GM21526 (cell line): ENCODE data around the gene PCDHA3.
"Not testable (repeated sequence)": the region's sequence is repeated elsewhere in the genome, so short reads cannot be mapped to it uniquely, and the experiment has no call there.

Source experiments
- ATAC-seq: cut with Tn5 transposase; IDR thresholded peaks from one replicate; pipeline ENCODE4 v1.9.1; 2021; ENCODE audit warnings: moderate library complexity; ENCODE audit not compliant: unreplicated experiment, low FRiP score

The PCDHA3 gene

GRCh38 chr5:140849831-140850634 lies 49.2 kb downstream of the PCDHA3 start:
- not testable (repeated sequence) for ATAC-seq
